ENCODE measurements around the gene EMC10.

EMC10 gene

GRCh38 chr19:50444059-50444458, 32.2 kb upstream of the EMC10 start:
- no peak overlapping the region for H3K4me3 ChIP-seq
- no peak overlapping the region for H3K27ac ChIP-seq
- DNase-seq (ENCODE audit: low spot score), result no peak
- no peak for TF ChIP-seq CTCF (IDR thresholded peaks at IDR 0.05)

GRCh38 chr19:50447053-50447452, 29.3 kb upstream of the EMC10 start:
- Histone ChIP-seq H3K4me3 (no peak overlapping the region), H3K27ac (no peak overlapping the region)
- no peak for DNase-seq (ENCODE audit: low spot score)
- TF ChIP-seq CTCF (IDR thresholded peaks at IDR 0.05), result no peak

- DNase-seq (ENCODE audit: low spot score), result no peak
- TF ChIP-seq CTCF (IDR thresholded peaks at IDR 0.05), result no peak
Observed at GRCh38 chr19:50447750-50448149, 28.6 kb upstream of the EMC10 start.

GRCh38 chr19:50449236-50449899, 26.9 kb upstream of the EMC10 start:
- TF ChIP-seq CTCF (IDR thresholded peaks at IDR 0.05), result no peak
- DNase-seq (ENCODE audit: low spot score), result no peak
- H3K4me3 ChIP-seq, result no peak overlapping the region
- H3K27ac ChIP-seq, result no peak overlapping the region

More at GRCh38 chr19:50447750-50448149, 28.6 kb upstream of the EMC10 start:
- Histone ChIP-seq H3K27ac (no peak overlapping the region), H3K4me3 (no peak overlapping the region)

DNA sequence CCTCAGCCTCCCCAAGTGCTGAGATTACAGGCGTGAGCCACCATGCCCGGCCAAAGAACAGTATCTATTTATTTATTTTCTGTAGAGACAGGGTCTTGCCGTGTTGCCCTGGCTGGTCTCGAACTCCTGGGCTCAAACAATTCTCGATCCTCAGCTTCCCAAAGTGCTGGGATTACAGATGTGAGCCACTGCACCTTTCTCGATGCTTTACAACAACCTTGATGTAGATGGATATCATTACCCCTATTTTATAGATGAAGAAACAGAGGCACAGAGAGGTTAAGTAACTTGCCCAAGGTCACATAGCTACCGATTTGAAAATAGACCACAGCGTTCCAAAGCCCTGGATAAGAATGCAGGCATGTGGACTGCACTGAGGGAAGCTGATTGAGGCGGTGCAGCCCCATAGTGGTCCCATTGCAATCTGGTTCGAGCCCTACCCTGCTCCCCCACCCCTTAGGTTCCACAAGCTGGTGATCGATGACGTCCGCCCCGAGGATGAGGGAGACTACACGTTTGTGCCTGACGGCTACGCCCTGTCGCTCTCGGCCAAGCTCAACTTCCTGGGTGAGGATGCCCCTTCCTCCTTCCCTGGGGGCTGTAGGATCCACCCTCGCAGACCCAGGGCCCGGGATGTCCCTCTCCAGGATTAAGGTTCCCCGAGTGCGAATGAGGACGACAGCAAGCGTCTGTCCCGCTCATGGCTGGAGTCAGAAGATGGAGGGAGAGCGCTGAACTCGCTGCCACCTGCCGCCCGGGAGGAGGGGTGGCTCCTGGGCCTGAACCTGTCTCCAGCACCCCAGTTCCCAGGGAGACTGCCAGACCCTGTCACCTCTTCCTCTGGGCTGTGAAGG, 25.7 kb upstream of the EMC10 start:
- no peak for DNase-seq (ENCODE audit: low spot score)
- Histone ChIP-seq H3K27ac (no peak overlapping the region), H3K4me3 (no peak overlapping the region)
- no peak for TF ChIP-seq CTCF (IDR thresholded peaks at IDR 0.05)

DNA sequence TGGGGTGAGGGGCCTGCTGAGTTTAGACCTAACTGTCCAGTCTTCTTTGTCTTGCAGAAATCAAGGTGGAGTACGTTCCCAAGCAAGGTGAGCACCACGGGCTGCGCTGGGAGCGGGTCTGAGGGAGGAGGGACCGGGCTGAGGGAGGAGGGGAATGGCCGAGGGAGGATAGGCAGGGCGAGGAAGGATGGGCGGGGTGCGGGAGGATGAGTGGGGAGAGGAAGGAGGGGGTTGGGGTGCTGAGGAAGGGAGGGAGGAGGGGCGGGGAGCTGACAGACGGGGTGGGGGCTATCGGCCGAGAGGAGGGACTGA, 25.1 kb upstream of the EMC10 start:
- Histone ChIP-seq H3K4me3 (no peak overlapping the region), H3K27ac (no peak overlapping the region)
- no peak for TF ChIP-seq CTCF (IDR thresholded peaks at IDR 0.05)
- DNase-seq (ENCODE audit: low spot score), result no peak

GRCh38 chr19:50453243-50453642, 23.1 kb upstream of the EMC10 start:
- no peak for TF ChIP-seq CTCF (IDR thresholded peaks at IDR 0.05)
- no peak for DNase-seq (ENCODE audit: low spot score)
- Histone ChIP-seq H3K4me3 (no peak overlapping the region), H3K27ac (no peak overlapping the region)

All from coronary artery (tissue), 2 donors.